H9 (cell line): ENCODE data around the gene TUBA1A. TPM values are rescaled to one million over a fixed set of nuclear protein-coding genes. Genes with fewer than 3 reads are reported as not detected.
"Not testable (repeated sequence)": the region's sequence is repeated elsewhere in the genome, so short reads cannot be mapped to it uniquely, and the experiment has no call there.

Source experiments
- DNase-seq: peaks from one replicate; pipeline ENCODE4 v3.0.0-alpha.2; 2017
- H2AFZ ChIP-seq: one replicate; pipeline ENCODE4 v1.6.1; 2013; ENCODE audit warnings: mild to moderate bottlenecking, low read length, control low read depth, moderate library complexity
- H2AK5ac ChIP-seq: 2 replicates; pipeline ENCODE4 v1.6.1; 2013; ENCODE audit warnings: low read length, control low read depth, mixed read lengths; ENCODE audit not compliant: insufficient read length
- H2BK120ac ChIP-seq: one replicate; pipeline ENCODE4 v1.6.1; 2013; ENCODE audit warnings: low read depth, mild to moderate bottlenecking, low read length, control low read depth, inconsistent platforms; ENCODE audit not compliant: poor library complexity, severe bottlenecking
- H2BK12ac ChIP-seq: 2 replicates; pipeline ENCODE4 v1.6.1; 2013; ENCODE audit warnings: low read length, control low read depth, mixed read lengths, low read depth; ENCODE audit not compliant: insufficient read length
- H2BK15ac ChIP-seq: 2 replicates; pipeline ENCODE4 v1.6.1; 2013; ENCODE audit warnings: low read depth, low read length, control low read depth
- H2BK20ac ChIP-seq: one replicate; pipeline ENCODE4 v1.6.1; 2013; ENCODE audit warnings: low read depth, mild to moderate bottlenecking, low read length, control low read depth, inconsistent platforms; ENCODE audit not compliant: poor library complexity, severe bottlenecking
- H2BK5ac ChIP-seq: 2 replicates; pipeline ENCODE4 v1.6.1; 2013; ENCODE audit warnings: low read length, control low read depth, mixed read lengths; ENCODE audit not compliant: insufficient read length
- H3K14ac ChIP-seq: 2 replicates; pipeline ENCODE4 v1.6.1; 2013; ENCODE audit warnings: low read length, control low read depth; ENCODE audit not compliant: insufficient read depth
- H3K18ac ChIP-seq: 2 replicates; pipeline ENCODE4 v1.6.1; 2013; ENCODE audit warnings: low read depth, mild to moderate bottlenecking, mixed read lengths, low read length, control low read depth; ENCODE audit not compliant: insufficient read length
- H3K23ac ChIP-seq: 2 replicates; pipeline ENCODE4 v1.6.1; 2013; ENCODE audit warnings: low read length, control low read depth, mixed read lengths, low read depth; ENCODE audit not compliant: insufficient read length
- H3K23me2 ChIP-seq: 2 replicates; pipeline ENCODE4 v1.6.1; 2013; ENCODE audit warnings: low read depth, mild to moderate bottlenecking, mixed read lengths, low read length, control low read depth; ENCODE audit not compliant: insufficient read length, poor library complexity, severe bottlenecking
- H3K27ac ChIP-seq: 2 replicates; pipeline ENCODE4 v1.5.1; 2013; ENCODE audit warnings: low read length, control low read depth, mixed read lengths, low read depth; ENCODE audit not compliant: insufficient read length
- H3K27me3 ChIP-seq: 2 replicates; pipeline ENCODE4 v1.6.1; 2013; ENCODE audit warnings: low read length, control low read depth, inconsistent platforms; ENCODE audit not compliant: insufficient read depth
- H3K4ac ChIP-seq: 2 replicates; pipeline ENCODE4 v1.6.1; 2013; ENCODE audit warnings: low read depth, mild to moderate bottlenecking, control low read depth, inconsistent platforms, low read length, moderate library complexity
- H3K4me1 ChIP-seq: 2 replicates; pipeline ENCODE4 v1.6.1; 2013; ENCODE audit warnings: low read length, control low read depth, inconsistent platforms; ENCODE audit not compliant: insufficient read depth
- H3K4me2 ChIP-seq: 2 replicates; pipeline ENCODE4 v1.6.1; 2013; ENCODE audit warnings: low read length, control low read depth, mixed read lengths; ENCODE audit not compliant: insufficient read length, insufficient read depth
- H3K56ac ChIP-seq: 2 replicates; pipeline ENCODE4 v1.6.1; 2013; ENCODE audit warnings: low read depth, mild to moderate bottlenecking, mixed read lengths, low read length, control low read depth; ENCODE audit not compliant: insufficient read length
- H3K79me1 ChIP-seq: 2 replicates; pipeline ENCODE4 v1.6.1; 2013; ENCODE audit warnings: low read depth, mild to moderate bottlenecking, moderate library complexity, low read length, control low read depth, inconsistent platforms; ENCODE audit not compliant: insufficient read depth, poor library complexity, severe bottlenecking
- H3K79me2 ChIP-seq: 2 replicates; pipeline ENCODE4 v1.6.1; 2013; ENCODE audit warnings: low read length, control low read depth, inconsistent platforms; ENCODE audit not compliant: insufficient read depth
- H3K9ac ChIP-seq: 2 replicates; pipeline ENCODE4 v1.6.1; 2013; ENCODE audit warnings: low read length, control low read depth, mixed read lengths; ENCODE audit not compliant: insufficient read length; ENCODE audit errors: extremely low read depth
- H3K9me3 ChIP-seq: one replicate; pipeline ENCODE4 v1.6.1; 2013; ENCODE audit warnings: low read depth, low read length, inconsistent platforms; ENCODE audit not compliant: control insufficient read depth
- H3T11ph ChIP-seq: one replicate; pipeline ENCODE4 v1.6.1; 2013; ENCODE audit warnings: mild to moderate bottlenecking, low read length, control low read depth, inconsistent platforms
- H4K20me1 ChIP-seq: one replicate; pipeline ENCODE4 v1.6.1; 2013; ENCODE audit not compliant: control insufficient read depth, insufficient read length, insufficient read depth
- H4K5ac ChIP-seq: 2 replicates; pipeline ENCODE4 v1.6.1; 2013; ENCODE audit warnings: low read depth, mild to moderate bottlenecking, mixed read lengths, low read length, control low read depth; ENCODE audit not compliant: insufficient read length
- H4K8ac ChIP-seq: replicated peaks from 2 replicates; pipeline ENCODE4 v1.6.1; 2013; ENCODE audit warnings: low read length, control low read depth, mixed read lengths, low read depth; ENCODE audit not compliant: insufficient read length
- H4K91ac ChIP-seq: 2 replicates; pipeline ENCODE4 v1.6.1; 2013; ENCODE audit warnings: low read depth, mild to moderate bottlenecking, moderate library complexity, mixed read lengths, low read length, control low read depth; ENCODE audit not compliant: insufficient read length
- H3K27ac Mint-ChIP-seq, 3 experiments: 2 replicates in 2 of 3; 3 replicates in 1 of 3; pipeline ENCODE4 v1.8.0; 2020 to 2021; ENCODE audit warnings: mixed read lengths in 3 of 3, mild to moderate bottlenecking in 1 of 3, moderate library complexity in 1 of 3
- H3K27me3 Mint-ChIP-seq: 2 replicates; pipeline ENCODE4 v1.8.0; 2021; ENCODE audit warnings: low read depth, mild to moderate bottlenecking, moderate library complexity, mixed read lengths
- H3K36me3 Mint-ChIP-seq, 3 experiments: 2 replicates in 2 of 3; 3 replicates in 1 of 3; pipeline ENCODE4 v1.8.0; 2020 to 2021; ENCODE audit warnings: low read depth in 3 of 3, mixed read lengths in 3 of 3; ENCODE audit not compliant: insufficient read depth in 1 of 3
- H3K4me1 Mint-ChIP-seq, 2 experiments: 2 replicates each; pipeline ENCODE4 v1.8.0; 2020; ENCODE audit warnings: mixed read lengths in 2 of 2
- H3K4me3 Mint-ChIP-seq, 2 experiments: 2 replicates in 1 of 2; 3 replicates in 1 of 2; pipeline ENCODE4 v1.8.0; 2020 to 2021; ENCODE audit warnings: mild to moderate bottlenecking in 2 of 2, mixed read lengths in 2 of 2, moderate library complexity in 1 of 2
- H3K9me3 Mint-ChIP-seq, 2 experiments: 2 replicates in 1 of 2; 3 replicates in 1 of 2; pipeline ENCODE4 v1.8.0; 2020; ENCODE audit warnings: mild to moderate bottlenecking in 2 of 2, mixed read lengths in 2 of 2, moderate library complexity in 1 of 2
- CTCF ChIP-seq: fragments of 200-600 bp; sonication (generic); conservative IDR thresholded peaks from 3 replicates; pipeline ENCODE4 v1.8.0; 2021; ENCODE audit warnings: antibody characterized with exemption, mild to moderate bottlenecking
- WGBS: extraction: QIAGEN DNeasy Blood & Tissue Kit; methylation state at CpG from one replicate; pipeline ENCODE4 v1.1.7; 2013; ENCODE audit warnings: missing lambda C conversion rate, low lambda C conversion rate, mixed read lengths; ENCODE audit not compliant: insufficient read length; ENCODE audit errors: extremely low coverage; 5-methylcytosine and 5-hydroxymethylcytosine counted together
- total RNA-seq: library from RNA; stranded (reverse); gene quantifications from 2 replicates; pipeline ENCODE4 v1.2.1, GENCODE V29; 2021

The TUBA1A gene
- total RNA-seq, 1 experiment from 2014 or later: 149 TPM

- Histone ChIP-seq H2BK15ac (no peak overlapping the region), H2BK120ac (no peak overlapping the region), H3K27me3 (no peaks in the 10 kb centered on the region), H3K9me3 (no peaks in the 10 kb centered on the region), H3K56ac (no peak overlapping the region), H3K14ac (no peak overlapping the region), H3K9ac (no peak overlapping the region), H3K27ac (no peak overlapping the region), H3K79me2 (no peaks in the 10 kb centered on the region), H2BK20ac (no peak overlapping the region), H2BK5ac (no peak overlapping the region), H4K8ac (no peak overlapping the region), H4K20me1 (no peaks in the 10 kb centered on the region), H3K79me1 (no peaks in the 10 kb centered on the region), H3K4me1 (no peaks in the 10 kb centered on the region; the same call in 1 of the 2 replicates), H2BK12ac (no peak overlapping the region), H3K4ac (no peak overlapping the region), H4K91ac (no peak overlapping the region), H4K5ac (no peak overlapping the region), H2AFZ (no peak overlapping the region), H3K4me2 (no peak overlapping the region), H3K23ac (no peak overlapping the region), H3T11ph (no peak overlapping the region), H2AK5ac (no peak overlapping the region), H3K18ac (no peak overlapping the region), H3K23me2 (no peaks in the 10 kb centered on the region)
- no peak for DNase-seq
- Mint-ChIP-seq H3K27me3 (peaks cover 4% of the 10 kb centered on the region), H3K9me3 (no peaks in the 10 kb centered on the region), H3K4me3 (no peak overlapping the region), H3K27ac (no peak overlapping the region), H3K36me3 (no peaks in the 10 kb centered on the region), H3K4me1 (peaks cover 1 to 3% of the 10 kb centered on the region in 2 experiments; a peak in 3 of 4 replicates)
- WGBS: no CpG with 5 or more reads among the region's 2 CpGs
- TF ChIP-seq CTCF: no peak
Observed at GRCh38 chr12:49165114-49165513, 23.8 kb downstream of the TUBA1A start.

DNA sequence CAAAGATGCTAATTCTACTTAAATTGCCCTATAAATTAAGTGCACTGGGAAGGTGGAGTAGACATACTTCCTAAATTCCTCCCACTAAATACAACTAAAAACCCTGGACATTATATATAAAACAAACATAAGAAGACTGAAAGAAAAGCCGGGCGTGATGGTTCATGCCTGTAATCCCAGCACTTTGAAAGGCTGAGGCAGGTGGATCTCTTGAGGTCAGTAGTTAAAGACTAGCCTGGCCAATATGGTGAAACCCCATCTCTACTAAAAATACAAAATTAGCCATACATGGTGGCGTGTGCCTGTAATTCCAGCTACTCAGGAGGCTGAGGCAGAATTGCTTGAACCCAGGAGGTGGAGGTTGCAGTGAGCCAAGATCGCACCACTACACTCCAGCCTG lies 27.0 kb downstream of the TUBA1A start:
- H3K4me1 ChIP-seq, H4K20me1 ChIP-seq, H3K27me3 ChIP-seq, H3T11ph ChIP-seq, H2BK12ac ChIP-seq, H3K9me3 Mint-ChIP-seq, H3K4me3 Mint-ChIP-seq, H3K4ac ChIP-seq, H3K4me2 ChIP-seq, H3K14ac ChIP-seq, H3K27me3 Mint-ChIP-seq, H3K9ac ChIP-seq, H3K18ac ChIP-seq, H3K23ac ChIP-seq, H3K23me2 ChIP-seq, H2AK5ac ChIP-seq, H3K9me3 ChIP-seq, H3K36me3 Mint-ChIP-seq, H3K79me2 ChIP-seq, H4K91ac ChIP-seq, H3K79me1 ChIP-seq, H3K4me1 Mint-ChIP-seq, H4K8ac ChIP-seq, H3K27ac Mint-ChIP-seq, H2AFZ ChIP-seq, H3K56ac ChIP-seq, H3K27ac ChIP-seq, H2BK15ac ChIP-seq, DNase-seq, H2BK120ac ChIP-seq, H4K5ac ChIP-seq, H2BK5ac ChIP-seq, H2BK20ac ChIP-seq: not testable (repeated sequence)
- WGBS: no CpG with 5 or more reads among the region's 4 CpGs
